Measurements from ENCODE around the gene PLEKHH1. TPM values are rescaled to one million over a fixed set of nuclear protein-coding genes. Genes with fewer than 3 reads are reported as not detected.
"Not testable (repeated sequence)": the region's sequence is repeated elsewhere in the genome, so short reads cannot be mapped to it uniquely, and the experiment has no call there.

PLEKHH1 gene
- total RNA-seq, 2 experiments from 2014 or later, result 0.16 to 0.53 TPM

DNA sequence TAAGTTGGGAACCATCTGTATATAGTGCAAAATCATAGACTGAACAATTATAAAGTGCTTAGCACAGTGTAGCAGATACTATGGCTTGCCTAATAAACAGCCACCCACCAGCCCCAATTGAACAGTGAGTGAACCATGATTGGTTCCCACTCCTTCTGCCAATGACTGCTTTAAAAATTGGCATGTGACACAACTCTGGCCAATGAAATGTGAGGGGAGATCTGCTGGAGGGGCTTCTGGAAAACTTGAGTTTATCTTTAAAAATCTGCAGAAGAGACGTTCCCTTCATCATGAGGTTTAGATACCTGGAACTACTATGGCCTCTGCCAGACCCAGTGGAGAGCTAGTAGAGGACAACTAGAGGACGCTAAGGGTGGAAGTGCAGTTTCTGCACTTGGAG lies 62.3 kb downstream of the PLEKHH1 start:
- Histone ChIP-seq H3K4me1 (ENCODE audit: insufficient read depth, low read length) (peaks cover 18% of the 10 kb centered on the region), H3K9me3 (ENCODE audit: control insufficient read depth in 1 of 2, insufficient read depth in 1 of 2, low read length in 2 of 2) (peaks cover 0 to 3% of the 10 kb centered on the region in 2 experiments), H3K27me3 (ENCODE audit: control insufficient read depth in 1 of 2, insufficient read depth in 2 of 2, low read length in 2 of 2) (no peaks in the 10 kb centered on the region), H3K27ac (ENCODE audit: low read depth in 1 of 2, low read length in 2 of 2) (no peak overlapping the region), H3K4me3 (ENCODE audit: low read length) (no peak overlapping the region), H3K36me3 (ENCODE audit: insufficient read depth, low read length) (peaks cover 25% of the 10 kb centered on the region)
- Mint-ChIP-seq H3K27ac (no peak overlapping the region), H3K27me3 (no peaks in the 10 kb centered on the region), H3K36me3 (ENCODE audit: low read depth) (peaks cover 49% of the 10 kb centered on the region), H3K4me1 (ENCODE audit: low read depth) (peaks cover 43% of the 10 kb centered on the region), H3K4me3 (peak overlapping the region; percentile 1), H3K9me3 (no peaks in the 10 kb centered on the region)
- ChIA-PET POLR2A (no interaction called here), CTCF (no interaction called here)
- DNase-seq (no peak), ATAC-seq (ENCODE audit: poor library complexity) (no peak)
- TF ChIP-seq, protein P1, sequence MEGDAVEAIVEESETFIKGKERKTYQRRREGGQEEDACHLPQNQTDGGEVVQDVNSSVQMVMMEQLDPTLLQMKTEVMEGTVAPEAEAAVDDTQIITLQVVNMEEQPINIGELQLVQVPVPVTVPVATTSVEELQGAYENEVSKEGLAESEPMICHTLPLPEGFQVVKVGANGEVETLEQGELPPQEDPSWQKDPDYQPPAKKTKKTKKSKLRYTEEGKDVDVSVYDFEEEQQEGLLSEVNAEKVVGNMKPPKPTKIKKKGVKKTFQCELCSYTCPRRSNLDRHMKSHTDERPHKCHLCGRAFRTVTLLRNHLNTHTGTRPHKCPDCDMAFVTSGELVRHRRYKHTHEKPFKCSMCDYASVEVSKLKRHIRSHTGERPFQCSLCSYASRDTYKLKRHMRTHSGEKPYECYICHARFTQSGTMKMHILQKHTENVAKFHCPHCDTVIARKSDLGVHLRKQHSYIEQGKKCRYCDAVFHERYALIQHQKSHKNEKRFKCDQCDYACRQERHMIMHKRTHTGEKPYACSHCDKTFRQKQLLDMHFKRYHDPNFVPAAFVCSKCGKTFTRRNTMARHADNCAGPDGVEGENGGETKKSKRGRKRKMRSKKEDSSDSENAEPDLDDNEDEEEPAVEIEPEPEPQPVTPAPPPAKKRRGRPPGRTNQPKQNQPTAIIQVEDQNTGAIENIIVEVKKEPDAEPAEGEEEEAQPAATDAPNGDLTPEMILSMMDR (IDR thresholded peaks at IDR 0.05), result no peak
- intact Hi-C loops (cut with DNase I, micrococcal nuclease), result loop anchor here in 1 of 2 experiments (5.0 kb wide), 1 partner anchor 233 kb away; the partner anchor contains the start of gene EIF2S1

DNA sequence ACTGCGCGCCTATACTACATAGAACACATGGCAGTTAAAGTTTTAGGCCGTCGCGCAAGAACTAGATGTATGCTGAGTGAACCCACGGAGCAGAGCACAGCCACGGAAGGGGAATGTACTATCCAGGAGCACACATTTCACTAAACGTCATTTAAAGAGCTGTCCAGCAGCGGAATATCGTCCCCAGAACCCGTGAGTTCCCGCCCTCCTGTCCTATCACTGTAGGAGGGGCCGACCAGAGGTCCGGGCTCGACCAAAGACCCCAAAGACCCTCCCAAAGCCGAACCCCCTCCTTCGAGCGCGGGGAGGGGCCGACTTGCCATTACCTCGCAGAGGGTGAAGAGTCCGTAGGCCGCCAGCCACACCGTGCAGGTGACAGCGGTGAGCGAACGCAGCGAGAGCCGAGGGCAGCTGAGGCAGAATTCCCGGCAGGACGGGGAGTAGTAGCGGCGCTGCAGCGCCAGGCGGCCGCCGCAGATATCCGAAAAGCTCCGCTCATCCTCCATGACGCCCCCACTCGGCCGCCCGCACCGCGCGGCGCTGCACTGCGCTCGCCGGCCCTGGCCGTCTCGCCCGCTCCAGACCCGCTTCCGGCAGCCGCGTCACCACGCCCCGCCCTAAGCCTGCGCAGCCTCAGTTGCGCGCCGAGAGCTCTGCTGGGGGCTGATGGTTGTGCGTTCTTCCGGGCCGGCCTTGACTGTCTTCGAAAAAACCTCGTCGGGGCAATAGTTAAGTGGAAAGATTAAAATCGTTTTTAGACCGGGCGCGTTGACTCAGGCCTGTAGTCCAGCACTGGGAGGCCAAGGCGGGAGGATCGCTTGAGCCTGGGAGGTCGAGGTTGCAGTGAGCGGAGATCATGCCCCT lies 66.8 kb downstream of the PLEKHH1 start, which contains the start of gene PIGH:
TSS of gene PIGH (minus strand) at position 571 of the 864 bp plus-strand sequence. CDS start at position 506, 65 bp downstream.
- Histone ChIP-seq H3K27ac (ENCODE audit: low read depth in 1 of 2, low read length in 2 of 2) (peak within 1 kb of the TSS; percentile 56 to 83), H3K9me3 (ENCODE audit: control insufficient read depth in 1 of 2, insufficient read depth in 1 of 2, low read length in 2 of 2) (peaks cover 0 to 5% of the 10 kb centered on the region in 2 experiments), H3K27me3 (ENCODE audit: control insufficient read depth in 1 of 2, insufficient read depth in 2 of 2, low read length in 2 of 2) (no peaks in the 10 kb centered on the region), H3K4me1 (ENCODE audit: insufficient read depth, low read length) (peaks cover 24% of the 10 kb centered on the region), H3K4me3 (ENCODE audit: low read length) (peak within 1 kb of the TSS; percentile 98), H3K36me3 (ENCODE audit: insufficient read depth, low read length) (peaks cover 6% of the 10 kb centered on the region)
- ATAC-seq (ENCODE audit: poor library complexity), result peak; percentile 95
- Mint-ChIP-seq H3K4me1 (ENCODE audit: low read depth) (peaks cover 49% of the 10 kb centered on the region), H3K27ac (peak within 1 kb of the TSS; percentile 82), H3K9me3 (no peaks in the 10 kb centered on the region), H3K27me3 (no peaks in the 10 kb centered on the region), H3K4me3 (peak within 1 kb of the TSS; percentile 92), H3K36me3 (ENCODE audit: low read depth) (peaks cover 14% of the 10 kb centered on the region)
- TF ChIP-seq, protein P1 (IDR thresholded peaks at IDR 0.05), result peak; percentile 75
- intact Hi-C loops (cut with DNase I, micrococcal nuclease), result loop anchor here (1.0 to 5.0 kb wide), 6 partner anchors 67 to 238 kb away; partner anchors contain the start of genes RDH11 (in 2 of the 2), EIF2S1 (in 1 of the 2), RAD51B (in 1 of the 2) and VTI1B (in 1 of the 2)
- ChIA-PET POLR2A (interaction anchor here (0.6 to 2.3 kb wide), 24 partner anchors 9 to 1553 kb away, joined by 3 to 29 read pairs (median 4); partner anchors contain the start of genes ARG2, ATP6V1D, DCAF5 and PLEKHH1), CTCF (interaction anchor here (0.7 to 3.2 kb wide), 19 partner anchors 9 to 240 kb away, joined by 3 to 18 read pairs (median 5); partner anchors contain the start of genes ARG2, ATP6V1D, RDH11 and VTI1B)
- DNase-seq, result peak; percentile 87 to 97 (median 94)

DNA sequence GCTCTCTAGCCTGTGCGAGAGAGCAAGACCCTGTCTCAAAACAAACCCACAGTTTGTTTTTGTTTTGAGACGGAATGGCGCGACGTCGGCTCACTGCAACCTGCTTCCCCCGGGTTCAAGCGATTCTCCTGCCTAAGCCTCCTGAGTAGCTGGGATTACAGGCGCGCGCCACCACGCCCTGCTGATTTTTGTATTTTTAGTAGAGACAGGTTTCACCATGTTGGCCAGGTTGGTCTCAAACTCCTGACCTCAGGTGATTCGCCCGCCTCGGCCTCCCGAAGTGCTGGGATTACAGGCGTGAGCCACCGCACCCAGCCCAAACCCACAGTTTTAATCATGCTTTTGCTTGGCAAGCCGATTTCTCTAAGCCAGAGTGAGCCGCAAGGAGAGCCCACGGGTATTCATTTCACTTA lies 67.5 kb downstream of the PLEKHH1 start:
- ChIA-PET POLR2A (interaction anchor here (0.6 to 2.3 kb wide), 22 partner anchors 9 to 1552 kb away, joined by 3 to 29 read pairs (median 4); partner anchors contain the start of genes ARG2, ATP6V1D, DCAF5 and RDH11), CTCF (interaction anchor here (1.0 to 3.2 kb wide), 17 partner anchors 9 to 241 kb away, joined by 3 to 18 read pairs (median 6); partner anchors contain the start of genes ARG2, ATP6V1D, RDH11 and VTI1B)
- H3K36me3 Mint-ChIP-seq (ENCODE audit: low read depth); DNase-seq; H3K9me3 Mint-ChIP-seq; ATAC-seq (ENCODE audit: poor library complexity); H3K9me3 ChIP-seq (ENCODE audit: control insufficient read depth in 1 of 2, insufficient read depth in 1 of 2, low read length in 2 of 2); H3K27me3 ChIP-seq (ENCODE audit: control insufficient read depth in 1 of 2, insufficient read depth in 2 of 2, low read length in 2 of 2); H3K36me3 ChIP-seq (ENCODE audit: insufficient read depth, low read length); H3K27me3 Mint-ChIP-seq: not testable (repeated sequence)
- Histone ChIP-seq H3K4me1 (ENCODE audit: insufficient read depth, low read length) (peaks cover 24% of the 10 kb centered on the region), H3K27ac (ENCODE audit: low read depth in 1 of 2, low read length in 2 of 2) (peak overlapping the region; percentile 56 to 83), H3K4me3 (ENCODE audit: low read length) (peak overlapping the region; percentile 98)
- peak overlapping the region; percentile 82 for H3K27ac Mint-ChIP-seq
- peaks cover 43% of the 10 kb centered on the region for H3K4me1 Mint-ChIP-seq (ENCODE audit: low read depth)
- peak overlapping the region; percentile 92 for H3K4me3 Mint-ChIP-seq
- intact Hi-C loops (cut with DNase I, micrococcal nuclease), result loop anchor here (1.0 to 5.0 kb wide), 5 partner anchors 67 to 217 kb away; partner anchors contain the start of genes RDH11 (in 2 of the 2), RAD51B (in 1 of the 2), VTI1B (in 1 of the 2) and ZFYVE26 (in 1 of the 2)

Data from CD4-positive, alpha-beta T cell (primary cell).